ENCODE data around the gene SLC35G6. TPM values are rescaled to one million over a fixed set of nuclear protein-coding genes. Genes with fewer than 3 reads are reported as not detected.

Gene SLC35G6
- total RNA-seq, 3 donors from 2014 or later (not counting 1 experiment from before 2014, with no cell fraction given), result not detected

- WGBS (ENCODE audit: insufficient coverage), result 96% methylated on average over 12 of the region's 12 CpGs
- Histone ChIP-seq H3K4me3 (ENCODE audit: low read length) (no peak overlapping the region), H3K4me1 (ENCODE audit: control insufficient read depth, insufficient read depth, low read length) (no peaks in the 10 kb centered on the region), H3K27me3 (ENCODE audit: control insufficient read depth, insufficient read depth, low read length) (no peaks in the 10 kb centered on the region), H3K27ac (ENCODE audit: low read length) (no peak overlapping the region), H3K36me3 (ENCODE audit: control insufficient read depth, insufficient read depth, low read length) (peaks cover 49% of the 10 kb centered on the region), H3K9me3 (ENCODE audit: control insufficient read depth, insufficient read depth, low read length) (no peaks in the 10 kb centered on the region)
- Mint-ChIP-seq H3K27ac (peak overlapping the region; percentile 38 to 74), H3K9me3 (no peaks in the 10 kb centered on the region), H3K27me3 (ENCODE audit: low read depth in 2 of 2) (no peaks in the 10 kb centered on the region), H3K36me3 (peaks cover 3% of the 10 kb centered on the region), H3K4me3 (no peak overlapping the region), H3K4me1 (peaks cover 25 to 42% of the 10 kb centered on the region in 2 donors)
- DNase-seq, result no peak
- intact Hi-C loops (cut with micrococcal nuclease), result no loop called here
- TF ChIP-seq CTCF (IDR thresholded peaks at IDR 0.05), result no peak
- ATAC-seq, result no peak
Measured at GRCh38 chr17:7495906-7496434, 14.7 kb downstream of the SLC35G6 start.

- peak overlapping the region; percentile 38 to 74 for H3K27ac Mint-ChIP-seq
- no peak overlapping the region for H3K4me3 Mint-ChIP-seq
- no peaks in the 10 kb centered on the region for H3K9me3 Mint-ChIP-seq
- H3K36me3 ChIP-seq (ENCODE audit: control insufficient read depth, insufficient read depth, low read length), result peaks cover 55% of the 10 kb centered on the region
- H3K9me3 ChIP-seq (ENCODE audit: control insufficient read depth, insufficient read depth, low read length), result no peaks in the 10 kb centered on the region
- intact Hi-C loops (cut with micrococcal nuclease), result no loop called here
- TF ChIP-seq CTCF (IDR thresholded peaks at IDR 0.05), result no peak
- no peak overlapping the region for H3K27ac ChIP-seq (ENCODE audit: low read length)
- H3K4me1 ChIP-seq (ENCODE audit: control insufficient read depth, insufficient read depth, low read length), result no peaks in the 10 kb centered on the region
- H3K36me3 Mint-ChIP-seq, result peaks cover 10% of the 10 kb centered on the region
- H3K4me1 Mint-ChIP-seq, result peaks cover 22 to 37% of the 10 kb centered on the region in 2 donors
- no peak overlapping the region for H3K4me3 ChIP-seq (ENCODE audit: low read length)
- ATAC-seq (no peak), DNase-seq (peak in 1 of 2 donors; percentile 5)
- WGBS (ENCODE audit: insufficient coverage), result 97% methylated on average over 20 of the region's 20 CpGs
- no peaks in the 10 kb centered on the region for H3K27me3 Mint-ChIP-seq (ENCODE audit: low read depth in 2 of 2)
- no peaks in the 10 kb centered on the region for H3K27me3 ChIP-seq (ENCODE audit: control insufficient read depth, insufficient read depth, low read length)
Measured at GRCh38 chr17:7496470-7497183, 15.4 kb downstream of the SLC35G6 start.

- peaks cover 11% of the 10 kb centered on the region for H3K36me3 Mint-ChIP-seq
- no peak for TF ChIP-seq CTCF (IDR thresholded peaks at IDR 0.05)
- Histone ChIP-seq H3K27ac (ENCODE audit: low read length) (no peak overlapping the region), H3K27me3 (ENCODE audit: control insufficient read depth, insufficient read depth, low read length) (no peaks in the 10 kb centered on the region), H3K4me1 (ENCODE audit: control insufficient read depth, insufficient read depth, low read length) (no peaks in the 10 kb centered on the region), H3K36me3 (ENCODE audit: control insufficient read depth, insufficient read depth, low read length) (peaks cover 57% of the 10 kb centered on the region), H3K9me3 (ENCODE audit: control insufficient read depth, insufficient read depth, low read length) (no peaks in the 10 kb centered on the region), H3K4me3 (ENCODE audit: low read length) (no peak overlapping the region)
- H3K4me1 Mint-ChIP-seq, result peaks cover 17 to 33% of the 10 kb centered on the region in 2 donors
- H3K4me3 Mint-ChIP-seq, result no peak overlapping the region
- ATAC-seq (peak in 1 of 3 donors; percentile 11), DNase-seq (peak in 1 of 2 donors; percentile 8)
- H3K9me3 Mint-ChIP-seq, result no peaks in the 10 kb centered on the region
- intact Hi-C loops (cut with micrococcal nuclease), result no loop called here
- WGBS (ENCODE audit: insufficient coverage), result 97% methylated on average over 10 of the region's 10 CpGs
- H3K27me3 Mint-ChIP-seq (ENCODE audit: low read depth in 2 of 2), result no peaks in the 10 kb centered on the region
- peak overlapping the region; percentile 38 to 74 for H3K27ac Mint-ChIP-seq
Measured at GRCh38 chr17:7497228-7497627, 16.0 kb downstream of the SLC35G6 start.
